ENCODE measurements around the gene ARHGAP15.

ARHGAP15 gene

GRCh38 chr2:143717536-143718168 lies 588.4 kb downstream of the ARHGAP15 start:
- Histone ChIP-seq H3K4me1 (ENCODE audit: insufficient read depth, insufficient read length) (no peaks in the 10 kb centered on the region), H3K27me3 (ENCODE audit: insufficient read depth, insufficient read length) (no peaks in the 10 kb centered on the region)

DNA sequence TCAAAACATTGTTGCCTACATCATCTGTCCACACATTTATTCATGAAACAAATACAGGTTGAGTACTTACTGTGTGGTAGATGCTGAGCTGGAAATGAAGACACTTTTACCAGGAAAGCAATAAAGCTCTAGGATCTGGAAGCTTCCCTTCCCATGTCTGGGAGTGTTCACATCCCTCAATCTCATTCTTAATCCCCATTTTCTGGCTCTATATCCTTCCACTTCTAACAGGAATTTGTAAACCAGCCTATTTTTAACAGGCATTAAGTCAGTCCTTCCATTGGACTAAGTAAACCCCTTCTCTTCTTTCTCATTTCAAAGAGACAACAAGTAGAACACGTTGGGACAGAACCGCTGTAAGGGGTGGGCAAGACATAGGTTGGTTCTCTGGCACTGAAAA lies 589.5 kb downstream of the ARHGAP15 start:
- H3K9me3 ChIP-seq (ENCODE audit: insufficient read depth, low read length), result no peaks in the 10 kb centered on the region; the same call in 1 of the 2 replicates
- no peaks in the 10 kb centered on the region for H3K27me3 ChIP-seq (ENCODE audit: insufficient read depth, insufficient read length)
- H3K9ac ChIP-seq (ENCODE audit: insufficient read length, low read depth), result no peak overlapping the region
- H3K36me3 ChIP-seq (ENCODE audit: insufficient read depth, insufficient read length, low read length), result no peaks in the 10 kb centered on the region
- no peaks in the 10 kb centered on the region for H3K4me1 ChIP-seq (ENCODE audit: insufficient read depth, insufficient read length)
- H3K4me3 ChIP-seq (ENCODE audit: insufficient read length, low read depth), result no peak overlapping the region
- TF ChIP-seq ZNF274 (IDR thresholded peaks at IDR 0.05; ENCODE audit: low read depth, low read length) (no peak), SUZ12 (IDR thresholded peaks at IDR 0.05; ENCODE audit: extremely low read depth, insufficient read depth, insufficient read length) (no peak), YY1 (IDR thresholded peaks at IDR 0.05; ENCODE audit: insufficient read depth, insufficient read length) (no peak)
- DNase-seq (ENCODE audit: low read depth, low spot score), result no peak

More at GRCh38 chr2:143717536-143718168, 588.4 kb downstream of the ARHGAP15 start:
- H3K4me3 ChIP-seq (ENCODE audit: insufficient read length, low read depth), result no peak overlapping the region
- TF ChIP-seq ZNF274 (IDR thresholded peaks at IDR 0.05; ENCODE audit: low read depth, low read length), result no peak
- TF ChIP-seq YY1 (IDR thresholded peaks at IDR 0.05; ENCODE audit: insufficient read depth, insufficient read length), result no peak
- no peak for TF ChIP-seq SUZ12 (IDR thresholded peaks at IDR 0.05; ENCODE audit: extremely low read depth, insufficient read depth, insufficient read length)
- H3K9me3 ChIP-seq (ENCODE audit: insufficient read depth, low read length), result no peaks in the 10 kb centered on the region; the same call in 1 of the 2 replicates
- H3K36me3 ChIP-seq (ENCODE audit: insufficient read depth, insufficient read length, low read length), result no peaks in the 10 kb centered on the region
- H3K9ac ChIP-seq (ENCODE audit: insufficient read length, low read depth), result no peak overlapping the region
- no peak for DNase-seq (ENCODE audit: low read depth, low spot score)

GRCh38 chr2:143719406-143719805 lies 590.2 kb downstream of the ARHGAP15 start:
- H3K9ac ChIP-seq (ENCODE audit: insufficient read length, low read depth), result no peak overlapping the region
- no peaks in the 10 kb centered on the region for H3K36me3 ChIP-seq (ENCODE audit: insufficient read depth, insufficient read length, low read length)
- TF ChIP-seq SUZ12 (IDR thresholded peaks at IDR 0.05; ENCODE audit: extremely low read depth, insufficient read depth, insufficient read length) (no peak), YY1 (IDR thresholded peaks at IDR 0.05; ENCODE audit: insufficient read depth, insufficient read length) (no peak), ZNF274 (IDR thresholded peaks at IDR 0.05; ENCODE audit: low read depth, low read length) (no peak)
- H3K4me1 ChIP-seq (ENCODE audit: insufficient read depth, insufficient read length), result no peaks in the 10 kb centered on the region
- no peaks in the 10 kb centered on the region for H3K27me3 ChIP-seq (ENCODE audit: insufficient read depth, insufficient read length)
- DNase-seq (ENCODE audit: low read depth, low spot score), result no peak
- H3K9me3 ChIP-seq (ENCODE audit: insufficient read depth, low read length), result no peaks in the 10 kb centered on the region
- H3K4me3 ChIP-seq (ENCODE audit: insufficient read length, low read depth), result no peak overlapping the region

DNA sequence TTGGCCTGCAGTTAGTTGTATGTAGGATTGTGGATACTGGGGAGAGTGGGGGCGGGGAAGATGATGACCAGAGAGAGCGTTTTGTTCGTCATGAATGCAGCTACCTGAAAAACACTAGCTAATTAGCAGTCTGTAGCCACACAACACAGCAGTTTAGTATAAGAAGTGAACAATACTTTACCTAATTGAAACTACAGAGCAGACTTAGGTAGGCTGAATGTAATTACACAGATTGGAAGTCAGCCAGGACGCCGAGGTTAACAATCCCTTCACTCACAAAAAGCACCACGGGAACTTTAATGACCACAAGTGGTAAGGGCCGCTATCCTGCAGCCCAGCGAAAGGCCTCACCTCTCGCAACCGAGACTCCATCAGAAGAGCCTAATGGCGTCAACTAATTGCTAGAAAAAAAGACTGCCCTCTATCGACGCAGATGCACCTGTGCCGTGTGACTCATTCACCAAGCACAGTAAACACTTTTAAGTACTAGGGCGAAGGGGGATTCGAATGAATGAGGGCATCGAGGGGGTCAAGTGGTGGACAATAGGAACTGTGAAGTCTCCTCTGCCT lies 591.0 kb downstream of the ARHGAP15 start:
- Histone ChIP-seq H3K4me1 (ENCODE audit: insufficient read depth, insufficient read length) (no peaks in the 10 kb centered on the region), H3K9ac (ENCODE audit: insufficient read length, low read depth) (no peak overlapping the region), H3K9me3 (ENCODE audit: insufficient read depth, low read length) (no peaks in the 10 kb centered on the region), H3K36me3 (ENCODE audit: insufficient read depth, insufficient read length, low read length) (no peaks in the 10 kb centered on the region), H3K27me3 (ENCODE audit: insufficient read depth, insufficient read length) (no peaks in the 10 kb centered on the region), H3K4me3 (ENCODE audit: insufficient read length, low read depth) (no peak overlapping the region)
- TF ChIP-seq ZNF274 (IDR thresholded peaks at IDR 0.05; ENCODE audit: low read depth, low read length) (no peak), SUZ12 (IDR thresholded peaks at IDR 0.05; ENCODE audit: extremely low read depth, insufficient read depth, insufficient read length) (no peak), YY1 (IDR thresholded peaks at IDR 0.05; ENCODE audit: insufficient read depth, insufficient read length) (no peak)
- no peak for DNase-seq (ENCODE audit: low read depth, low spot score)

DNA sequence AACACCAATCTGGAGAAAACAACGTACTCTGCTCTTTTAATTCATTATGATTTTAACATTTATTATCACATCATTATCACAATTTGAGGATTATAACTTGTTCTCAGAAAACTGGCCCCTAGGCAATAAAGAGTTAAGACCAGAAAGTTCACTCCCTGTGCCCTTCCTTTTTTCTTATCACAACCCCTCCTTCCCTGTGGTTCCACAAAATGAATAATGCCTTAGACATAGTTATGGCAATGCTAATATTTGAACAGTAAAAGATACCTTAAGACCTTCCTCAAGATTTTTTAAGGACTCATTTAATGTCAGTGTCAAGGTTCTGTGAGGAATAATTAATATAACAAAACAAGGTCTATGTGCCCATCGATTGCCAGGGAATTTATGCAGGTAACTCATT lies 596.2 kb downstream of the ARHGAP15 start:
- no peaks in the 10 kb centered on the region for H3K9me3 ChIP-seq (ENCODE audit: insufficient read depth, low read length)
- no peaks in the 10 kb centered on the region for H3K27me3 ChIP-seq (ENCODE audit: insufficient read depth, insufficient read length)
- H3K36me3 ChIP-seq (ENCODE audit: insufficient read depth, insufficient read length, low read length), result no peaks in the 10 kb centered on the region
- H3K9ac ChIP-seq (ENCODE audit: insufficient read length, low read depth), result no peak overlapping the region
- no peaks in the 10 kb centered on the region for H3K4me1 ChIP-seq (ENCODE audit: insufficient read depth, insufficient read length)
- DNase-seq (ENCODE audit: low read depth, low spot score), result no peak
- H3K4me3 ChIP-seq (ENCODE audit: insufficient read length, low read depth), result no peak overlapping the region
- no peak for TF ChIP-seq YY1 (IDR thresholded peaks at IDR 0.05; ENCODE audit: insufficient read depth, insufficient read length)
- TF ChIP-seq SUZ12 (IDR thresholded peaks at IDR 0.05; ENCODE audit: extremely low read depth, insufficient read depth, insufficient read length), result no peak
- no peak for TF ChIP-seq ZNF274 (IDR thresholded peaks at IDR 0.05; ENCODE audit: low read depth, low read length)

GRCh38 chr2:143726151-143726845 lies 597.1 kb downstream of the ARHGAP15 start:
- Histone ChIP-seq H3K4me1 (ENCODE audit: insufficient read depth, insufficient read length) (no peaks in the 10 kb centered on the region), H3K4me3 (ENCODE audit: insufficient read length, low read depth) (no peak overlapping the region), H3K27me3 (ENCODE audit: insufficient read depth, insufficient read length) (no peaks in the 10 kb centered on the region), H3K9ac (ENCODE audit: insufficient read length, low read depth) (no peak overlapping the region), H3K9me3 (ENCODE audit: insufficient read depth, low read length) (no peaks in the 10 kb centered on the region), H3K36me3 (ENCODE audit: insufficient read depth, insufficient read length, low read length) (no peaks in the 10 kb centered on the region)
- no peak for DNase-seq (ENCODE audit: low read depth, low spot score)
- TF ChIP-seq SUZ12 (IDR thresholded peaks at IDR 0.05; ENCODE audit: extremely low read depth, insufficient read depth, insufficient read length) (no peak), ZNF274 (IDR thresholded peaks at IDR 0.05; ENCODE audit: low read depth, low read length) (no peak), YY1 (IDR thresholded peaks at IDR 0.05; ENCODE audit: insufficient read depth, insufficient read length) (no peak)

DNA sequence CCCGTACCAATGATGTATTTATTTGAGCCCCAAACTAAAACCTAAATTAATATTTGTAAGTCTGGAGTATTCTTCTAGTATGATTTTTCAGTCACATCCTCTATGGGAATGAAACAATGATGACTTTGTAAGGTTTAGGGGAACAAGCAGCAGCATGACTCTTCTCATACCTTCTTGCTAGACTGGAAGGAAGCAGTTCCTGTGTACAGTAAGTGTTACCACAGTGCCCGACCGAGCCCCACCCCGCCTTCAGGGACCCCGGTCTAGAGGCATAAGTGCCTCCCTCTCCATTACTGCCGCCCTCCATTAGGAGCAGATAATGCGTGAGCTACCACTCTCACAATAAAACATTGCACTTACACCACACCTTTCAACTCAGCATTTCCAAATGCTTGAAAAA lies 599.3 kb downstream of the ARHGAP15 start:
- no peaks in the 10 kb centered on the region for H3K36me3 ChIP-seq (ENCODE audit: insufficient read depth, insufficient read length, low read length)
- no peaks in the 10 kb centered on the region for H3K9me3 ChIP-seq (ENCODE audit: insufficient read depth, low read length)
- no peaks in the 10 kb centered on the region for H3K27me3 ChIP-seq (ENCODE audit: insufficient read depth, insufficient read length)
- TF ChIP-seq ZNF274 (IDR thresholded peaks at IDR 0.05; ENCODE audit: low read depth, low read length) (no peak), YY1 (IDR thresholded peaks at IDR 0.05; ENCODE audit: insufficient read depth, insufficient read length) (no peak)
- no peak overlapping the region for H3K4me3 ChIP-seq (ENCODE audit: insufficient read length, low read depth)
- no peaks in the 10 kb centered on the region for H3K4me1 ChIP-seq (ENCODE audit: insufficient read depth, insufficient read length)
- no peak for DNase-seq (ENCODE audit: low read depth, low spot score)
- H3K9ac ChIP-seq (ENCODE audit: insufficient read length, low read depth), result no peak overlapping the region

All from NT2/D1 (cell line).